Neural progenitor cell (in vitro differentiated cells): ENCODE data around the gene LARGE1. TPM values are rescaled to one million over a fixed set of nuclear protein-coding genes. Genes with fewer than 3 reads are reported as not detected.

ENCODE experiments used
- DNase-seq: peaks from one replicate; pipeline ENCODE4 v3.0.0-alpha.2; 2016; ENCODE audit warnings: low spot score
- H2AFZ ChIP-seq: fragments of 200-600 bp; sonication (generic); replicated peaks from 2 replicates; pipeline ENCODE4 v1.6.1; 2016; ENCODE audit warnings: antibody characterized with exemption
- H3F3A ChIP-seq: fragments of 200-600 bp; sonication (generic); 2 replicates; pipeline ENCODE4 v1.6.1; 2016; ENCODE audit warnings: antibody characterized with exemption, low read depth
- H3K27ac ChIP-seq: fragments of 200-600 bp; sonication (generic); 2 replicates; pipeline ENCODE4 v1.5.1; 2016; ENCODE audit warnings: mild to moderate bottlenecking
- H3K27me3 ChIP-seq: fragments of 200-600 bp; sonication (generic); 2 replicates; pipeline ENCODE4 v1.6.1; 2016; ENCODE audit warnings: mild to moderate bottlenecking, moderate library complexity
- H3K36me3 ChIP-seq: fragments of 200-600 bp; sonication (generic); 2 replicates; pipeline ENCODE4 v1.5.1; 2016
- H3K4me1 ChIP-seq: fragments of 200-600 bp; sonication (generic); 2 replicates; pipeline ENCODE4 v1.6.1; 2016; ENCODE audit warnings: mixed run types
- H3K4me2 ChIP-seq: fragments of 200-600 bp; sonication (generic); 2 replicates; pipeline ENCODE4 v1.6.1; 2016
- H3K4me3 ChIP-seq: fragments of 200-600 bp; sonication (generic); 2 replicates; pipeline ENCODE4 v1.5.1; 2016
- H3K79me2 ChIP-seq: fragments of 200-600 bp; sonication (generic); 2 replicates; pipeline ENCODE4 v1.6.1; 2016; ENCODE audit warnings: low read depth
- H3K9ac ChIP-seq: fragments of 200-600 bp; sonication (generic); 2 replicates; pipeline ENCODE4 v1.6.1; 2016
- H3K9me3 ChIP-seq: fragments of 200-600 bp; sonication (generic); 2 replicates; pipeline ENCODE4 v1.5.1; 2016; ENCODE audit warnings: low read depth
- H4K20me1 ChIP-seq: fragments of 200-600 bp; sonication (generic); 2 replicates; pipeline ENCODE4 v1.6.1; 2016; ENCODE audit warnings: low read depth
- H3K27ac Mint-ChIP-seq: 3 replicates; pipeline ENCODE4 v1.8.0; 2021; ENCODE audit warnings: mixed read lengths
- H3K27me3 Mint-ChIP-seq: 2 replicates; pipeline ENCODE4 v1.8.0; 2022; ENCODE audit warnings: low read depth, mild to moderate bottlenecking, inconsistent platforms, moderate library complexity, mixed read lengths; ENCODE audit not compliant: insufficient read depth
- H3K36me3 Mint-ChIP-seq: 3 replicates; pipeline ENCODE4 v1.8.0; 2021; ENCODE audit warnings: mixed read lengths
- H3K4me1 Mint-ChIP-seq: 3 replicates; pipeline ENCODE4 v1.8.0; 2021; ENCODE audit warnings: mixed read lengths
- H3K4me3 Mint-ChIP-seq: 3 replicates; pipeline ENCODE4 v1.8.0; 2021; ENCODE audit warnings: mild to moderate bottlenecking, moderate library complexity, mixed read lengths
- H3K9me3 Mint-ChIP-seq: 3 replicates; pipeline ENCODE4 v1.8.0; 2020; ENCODE audit warnings: mixed read lengths
- EZH2 ChIP-seq: fragments of 200-600 bp; sonication (generic); IDR thresholded peaks from 2 replicates; pipeline ENCODE4 v1.6.1; 2017; ENCODE audit warnings: antibody characterized with exemption, mild to moderate bottlenecking, moderate library complexity
- EZH2phosphoT487 ChIP-seq: fragments of 200-600 bp; sonication (generic); IDR thresholded peaks from 2 replicates; pipeline ENCODE4 v1.6.1; 2017; ENCODE audit warnings: antibody characterized with exemption
- total RNA-seq: library from RNA; depleted of rRNA; stranded (reverse); fragments of >200 nt; gene quantifications from 2 replicates; pipeline ENCODE4 v1.2.3, GENCODE V29; 2015; ENCODE audit warnings: low replicate concordance
- TF ChIP-seq, protein P1 (sequence below): fragments of 200-600 bp; sonication (generic); IDR thresholded peaks from 2 replicates; pipeline ENCODE4 v1.5.1; 2017; ENCODE audit warnings: antibody characterized with exemption, mild to moderate bottlenecking

LARGE1 gene
- total RNA-seq, 1 donor from 2014 or later = 24.9 TPM

DNA sequence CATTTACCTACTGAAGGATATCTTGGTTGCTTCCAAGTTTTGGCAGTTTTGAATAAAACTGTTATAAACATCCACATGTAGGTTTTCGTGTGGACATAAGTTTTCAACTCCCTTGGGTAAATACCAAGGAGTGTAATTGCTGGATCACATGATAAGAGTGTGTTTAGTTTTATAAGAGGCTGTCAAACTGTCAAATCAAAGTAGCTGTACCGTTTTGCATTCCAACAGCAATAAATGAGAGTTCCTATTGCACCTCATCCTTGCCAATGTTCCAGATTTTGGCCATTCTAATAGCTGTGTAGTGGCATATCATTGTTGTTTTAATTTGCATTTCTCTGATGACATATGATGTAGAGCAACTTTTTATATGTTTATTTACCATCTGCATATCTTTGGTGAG is 671.3 kb downstream of the LARGE1 start:
- no peaks in the 10 kb centered on the region for H3K4me1 ChIP-seq
- no peak for DNase-seq
- TF ChIP-seq EZH2phosphoT487 = no peak
- no peak for TF ChIP-seq EZH2
- TF ChIP-seq, protein P1, sequence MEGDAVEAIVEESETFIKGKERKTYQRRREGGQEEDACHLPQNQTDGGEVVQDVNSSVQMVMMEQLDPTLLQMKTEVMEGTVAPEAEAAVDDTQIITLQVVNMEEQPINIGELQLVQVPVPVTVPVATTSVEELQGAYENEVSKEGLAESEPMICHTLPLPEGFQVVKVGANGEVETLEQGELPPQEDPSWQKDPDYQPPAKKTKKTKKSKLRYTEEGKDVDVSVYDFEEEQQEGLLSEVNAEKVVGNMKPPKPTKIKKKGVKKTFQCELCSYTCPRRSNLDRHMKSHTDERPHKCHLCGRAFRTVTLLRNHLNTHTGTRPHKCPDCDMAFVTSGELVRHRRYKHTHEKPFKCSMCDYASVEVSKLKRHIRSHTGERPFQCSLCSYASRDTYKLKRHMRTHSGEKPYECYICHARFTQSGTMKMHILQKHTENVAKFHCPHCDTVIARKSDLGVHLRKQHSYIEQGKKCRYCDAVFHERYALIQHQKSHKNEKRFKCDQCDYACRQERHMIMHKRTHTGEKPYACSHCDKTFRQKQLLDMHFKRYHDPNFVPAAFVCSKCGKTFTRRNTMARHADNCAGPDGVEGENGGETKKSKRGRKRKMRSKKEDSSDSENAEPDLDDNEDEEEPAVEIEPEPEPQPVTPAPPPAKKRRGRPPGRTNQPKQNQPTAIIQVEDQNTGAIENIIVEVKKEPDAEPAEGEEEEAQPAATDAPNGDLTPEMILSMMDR = no peak
- H3K9me3 Mint-ChIP-seq = peaks cover 3% of the 10 kb centered on the region
- H3K27ac ChIP-seq = no peak overlapping the region
- peaks cover 61% of the 10 kb centered on the region for H3K27me3 ChIP-seq
- H3K4me2 ChIP-seq = no peak overlapping the region
- H3K79me2 ChIP-seq = no peaks in the 10 kb centered on the region
- H3K27me3 Mint-ChIP-seq = peaks cover 2% of the 10 kb centered on the region
- H3K4me1 Mint-ChIP-seq = peaks cover 2% of the 10 kb centered on the region
- no peaks in the 10 kb centered on the region for H3K36me3 Mint-ChIP-seq
- H3K27ac Mint-ChIP-seq = no peak overlapping the region
- no peaks in the 10 kb centered on the region for H3K9me3 ChIP-seq
- H2AFZ ChIP-seq = no peak overlapping the region
- H3F3A ChIP-seq = no peaks in the 10 kb centered on the region
- H3K4me3 ChIP-seq = no peak overlapping the region
- H3K4me3 Mint-ChIP-seq = no peak overlapping the region
- H3K36me3 ChIP-seq = no peaks in the 10 kb centered on the region
- no peak overlapping the region for H3K9ac ChIP-seq
- H4K20me1 ChIP-seq = no peaks in the 10 kb centered on the region

DNA sequence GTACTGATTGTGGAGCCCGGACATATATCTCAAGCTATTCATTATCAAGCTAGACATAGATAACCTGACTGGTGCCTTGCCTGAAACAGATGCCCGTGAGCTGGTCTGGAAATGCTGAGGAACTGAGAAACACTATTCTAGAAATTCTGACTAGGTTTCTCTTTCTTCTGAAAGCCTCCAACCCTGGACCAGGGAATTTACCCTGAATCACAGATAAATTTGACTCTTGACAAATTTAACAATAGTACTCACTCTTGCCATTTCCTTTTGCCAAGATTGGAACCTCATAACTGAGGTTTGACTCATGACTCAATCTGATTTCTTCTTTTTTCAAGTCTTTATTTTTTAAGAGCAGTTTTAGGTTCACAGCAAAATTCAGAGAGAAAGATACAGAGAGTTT is 672.5 kb downstream of the LARGE1 start:
- TF ChIP-seq EZH2phosphoT487 (no peak), EZH2 (no peak)
- TF ChIP-seq, protein P1 = no peak
- Histone ChIP-seq H3K27me3 (peaks cover 61% of the 10 kb centered on the region), H3K79me2 (no peaks in the 10 kb centered on the region), H3K27ac (no peak overlapping the region), H3K4me2 (no peak overlapping the region), H3K9me3 (no peaks in the 10 kb centered on the region), H4K20me1 (no peaks in the 10 kb centered on the region), H3K4me1 (no peaks in the 10 kb centered on the region), H3K4me3 (no peak overlapping the region), H3K9ac (no peak overlapping the region), H3K36me3 (no peaks in the 10 kb centered on the region), H3F3A (no peaks in the 10 kb centered on the region), H2AFZ (no peak overlapping the region)
- no peak for DNase-seq
- Mint-ChIP-seq H3K36me3 (no peaks in the 10 kb centered on the region), H3K4me3 (no peak overlapping the region), H3K27ac (no peak overlapping the region), H3K9me3 (peaks cover 3% of the 10 kb centered on the region), H3K4me1 (peaks cover under 1% of the 10 kb centered on the region), H3K27me3 (peaks cover 2% of the 10 kb centered on the region)

DNA sequence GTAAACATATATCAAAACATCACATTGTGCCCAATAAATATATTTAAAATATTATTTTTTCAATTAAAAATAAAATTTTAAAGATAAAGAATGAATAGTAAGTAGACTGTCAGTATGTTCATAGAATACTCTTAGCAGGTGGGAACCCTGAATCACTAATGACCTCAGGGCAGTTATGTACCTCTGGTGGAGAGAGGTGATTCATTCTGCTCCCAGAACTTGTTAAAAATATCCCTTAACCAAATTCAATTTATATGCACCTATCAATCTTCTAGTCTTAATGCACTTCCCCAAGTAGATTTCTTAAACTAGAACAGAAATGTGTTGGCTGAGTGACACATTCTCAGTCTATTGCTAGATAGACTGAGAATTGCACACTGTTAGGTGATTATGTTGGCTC is 678.2 kb downstream of the LARGE1 start:
- Mint-ChIP-seq H3K4me1 (peaks cover under 1% of the 10 kb centered on the region), H3K36me3 (no peaks in the 10 kb centered on the region), H3K27ac (no peak overlapping the region), H3K27me3 (no peaks in the 10 kb centered on the region), H3K9me3 (peaks cover 4% of the 10 kb centered on the region), H3K4me3 (no peak overlapping the region)
- Histone ChIP-seq H2AFZ (no peak overlapping the region), H3K4me1 (no peaks in the 10 kb centered on the region), H3K27ac (no peak overlapping the region), H3K79me2 (no peaks in the 10 kb centered on the region), H3K4me2 (no peak overlapping the region), H3K4me3 (no peak overlapping the region), H4K20me1 (no peaks in the 10 kb centered on the region), H3K9ac (no peak overlapping the region), H3K9me3 (no peaks in the 10 kb centered on the region), H3K27me3 (peaks cover 24% of the 10 kb centered on the region), H3F3A (no peaks in the 10 kb centered on the region), H3K36me3 (no peaks in the 10 kb centered on the region)
- TF ChIP-seq, protein P1 = no peak
- TF ChIP-seq EZH2 (no peak), EZH2phosphoT487 (no peak)
- no peak for DNase-seq
